Amniotic stem cell (primary cell): Measurements from ENCODE around the gene GTF3C4.

Experiments
- DNase-seq: peaks from one replicate; lab custom pipeline; 2025; lab: John Stamatoyannopoulos, UW

The GTF3C4 gene

GRCh38 chr9:132732326-132733259 is 62.3 kb downstream of the GTF3C4 start:
- no peak for DNase-seq

- DNase-seq = no peak
Observed at GRCh38 chr9:132733260-132733815, 63.1 kb downstream of the GTF3C4 start.

GRCh38 chr9:132739710-132740310 is 69.5 kb downstream of the GTF3C4 start:
- DNase-seq = no peak

- no peak for DNase-seq
Observed at GRCh38 chr9:132740526-132741309, 70.5 kb downstream of the GTF3C4 start.

- DNase-seq = no peak
Observed at GRCh38 chr9:132742821-132743311, 72.6 kb downstream of the GTF3C4 start.

- DNase-seq = no peak
Observed at GRCh38 chr9:132743931-132744479, 73.7 kb downstream of the GTF3C4 start.
